K562 (cell line): Measurements from ENCODE around the gene CBLC. TPM values are rescaled to one million over a fixed set of nuclear protein-coding genes. Genes with fewer than 3 reads are reported as not detected.

ENCODE experiments used
- ATAC-seq: fragments of 200-7000 bp; cut with Tn5 transposase; 3 replicates; pipeline ENCODE4 v1.9.1; 2020; ENCODE audit warnings: moderate library complexity
- BruUV-seq: library from RNA; stranded (reverse); fragments of 400-500 nt; replicated peaks from 2 replicates; lab custom pipeline; 2021; lab: Mats Ljungman, UMichigan
- CTCF ChIA-PET: fragments of 300-600 bp; formaldehyde crosslinking; extraction: SDS; loops from one replicate; lab custom pipeline; 2021; ENCODE audit warnings: low intra/inter-chr PET ratio; lab: Yijun Ruan, JAX
- POLR2A ChIA-PET: fragments of 300-600, 350-650 bp; sonication (Branson Sonifier 250); formaldehyde crosslinking; extraction: SDS; loops from one replicate; lab custom pipeline; 2021; ENCODE audit warnings: antibody characterized with exemption, inconsistent platforms; lab: Yijun Ruan, JAX
- DNase-seq, 4 experiments: peaks; one replicate each; pipeline versions ENCODE4 v3.0.0 to v3.0.0-alpha.2; 2011 to 2018; ENCODE audit warnings: low spot score in 3 of 4, mixed read lengths in 3 of 4; ENCODE audit errors: extremely low read depth in 1 of 4
- FAIRE-seq: peaks from 2 replicates; lab custom pipeline; 2011; peaks lifted over from hg19 to GRCh38; lab: Jason Lieb, UNC
- H2AFZ ChIP-seq: 2 replicates; pipeline ENCODE4 v1.6.0; 2011; ENCODE audit warnings: low read depth, low read length, control low read depth, inconsistent platforms
- H3K27ac ChIP-seq: fragments of 200-600 bp; 3 replicates; pipeline ENCODE4 v1.8.0; 2011; ENCODE audit warnings: low read depth, mild to moderate bottlenecking, control low read depth, inconsistent platforms, low read length, moderate library complexity, mixed read lengths; ENCODE audit errors: extremely low read depth
- H3K27me3 ChIP-seq, 2 experiments: fragments of 300-600 bp in 1 of 2; 2 replicates in 1 of 2; 3 replicates in 1 of 2; pipeline versions ENCODE4 v1.6.0 to v1.8.0; 2011; ENCODE audit warnings: inconsistent platforms in 2 of 2, low read length in 2 of 2, mild to moderate bottlenecking in 1 of 2, mixed read lengths in 1 of 2, moderate library complexity in 1 of 2; ENCODE audit not compliant: control insufficient read depth in 2 of 2, insufficient read depth in 2 of 2
- H3K36me3 ChIP-seq: fragments of 300-600 bp; 3 replicates; pipeline ENCODE4 v1.8.0; 2011; ENCODE audit warnings: mild to moderate bottlenecking, low read length, inconsistent platforms; ENCODE audit not compliant: control insufficient read depth, insufficient read depth
- H3K4me1 ChIP-seq, 2 experiments: fragments of 200-600 bp in 1 of 2; replicated peaks in 1 of 2; 2 replicates in 1 of 2; 3 replicates in 1 of 2; pipeline versions ENCODE4 v1.5.1 to v1.8.0; 2011; ENCODE audit warnings: inconsistent platforms in 2 of 2, low read length in 2 of 2, mild to moderate bottlenecking in 1 of 2, mixed read lengths in 1 of 2, moderate library complexity in 1 of 2; ENCODE audit not compliant: control insufficient read depth in 2 of 2, insufficient read depth in 2 of 2
- H3K4me2 ChIP-seq: 2 replicates; pipeline ENCODE4 v1.6.1; 2011; ENCODE audit warnings: low read length, control low read depth, inconsistent platforms, mixed read lengths; ENCODE audit not compliant: insufficient read depth
- H3K4me3 ChIP-seq: fragments of 200-600 bp; sonication (generic), shearing (Covaris generic); 2 replicates; pipeline ENCODE4 v1.5.1; 2016; ENCODE audit warnings: control low read depth, inconsistent platforms
- H3K79me2 ChIP-seq: fragments of 200-600 bp; 3 replicates; pipeline ENCODE4 v1.8.0; 2011; ENCODE audit warnings: low read length, inconsistent platforms; ENCODE audit not compliant: control insufficient read depth, insufficient read depth
- H3K9ac ChIP-seq, 2 experiments: 2 replicates each; pipeline versions ENCODE4 v1.6.0 to v1.6.1; 2011; ENCODE audit warnings: low read depth in 2 of 2, low read length in 2 of 2, control low read depth in 1 of 2, inconsistent platforms in 1 of 2, mild to moderate bottlenecking in 1 of 2, mixed read lengths in 1 of 2; ENCODE audit not compliant: insufficient read depth in 1 of 2
- H3K9me1 ChIP-seq: one replicate; pipeline ENCODE4 v1.6.0; 2011; ENCODE audit warnings: inconsistent platforms, mild to moderate bottlenecking, low read length, moderate library complexity; ENCODE audit not compliant: control insufficient read depth, insufficient read depth
- H3K9me3 ChIP-seq: replicated peaks from 2 replicates; pipeline ENCODE4 v1.5.1; 2011; ENCODE audit warnings: low read depth, low read length, inconsistent platforms; ENCODE audit not compliant: control insufficient read depth, insufficient read depth
- H4K20me1 ChIP-seq: replicated peaks from 2 replicates; pipeline ENCODE4 v1.6.1; 2011; ENCODE audit warnings: low read length, inconsistent platforms, mixed read lengths; ENCODE audit not compliant: control insufficient read depth, insufficient read depth
- ADNP ChIP-seq: fragments of 200-800 bp; sonication (Bioruptor generic); IDR thresholded peaks from 2 replicates; pipeline ENCODE4 v1.6.1; 2016; ENCODE audit warnings: missing genetic modification characterization, missing compliant biosample characterization
- BHLHE40 ChIP-seq: IDR thresholded peaks from 2 replicates; pipeline ENCODE4 v1.6.1; 2011; ENCODE audit warnings: low read length, improper control_type of control experiment
- FOS ChIP-seq: IDR thresholded peaks from 3 replicates; pipeline ENCODE4 v1.6.1; 2011; ENCODE audit not compliant: insufficient read length; ENCODE audit errors: extremely low read depth
- RBM25 ChIP-seq: fragments of 200-400 bp; formaldehyde crosslinking; IDR thresholded peaks from 2 replicates; pipeline ENCODE4 v1.6.1; 2018; ENCODE audit warnings: low read length, low read depth, moderate library complexity; ENCODE audit not compliant: severe bottlenecking
- SLC30A9 ChIP-seq: fragments of 250-450 bp; sonication (Bioruptor Pico); IDR thresholded peaks from 2 replicates; pipeline ENCODE4 v1.8.0; 2022; ENCODE audit warnings: mild to moderate bottlenecking, moderate library complexity
- SMAD1 ChIP-seq: fragments of 150-350 bp; IDR thresholded peaks from 2 replicates; pipeline ENCODE4 v1.6.1; 2014; ENCODE audit warnings: low read length, low read depth; ENCODE audit not compliant: partially characterized antibody
- SMAD2 ChIP-seq: fragments of 150-350 bp; IDR thresholded peaks from 2 replicates; pipeline ENCODE4 v1.6.1; 2014; ENCODE audit warnings: low read depth, mild to moderate bottlenecking, low read length
- TCFL5 ChIP-seq: fragments of 250-450 bp; sonication (Bioruptor Pico); conservative IDR thresholded peaks from 2 replicates; pipeline ENCODE4 v1.6.1; 2021; ENCODE audit warnings: mild to moderate bottlenecking, moderate library complexity, matching md5 sums
- WGBS: fragments of 100-300 bp; shearing (Covaris generic); methylation state at CpG from one replicate; pipeline ENCODE4 v1.1.6; 2016; ENCODE audit warnings: low coverage, mixed read lengths; ENCODE audit not compliant: insufficient coverage; ENCODE audit errors: missing lambda C conversion rate; 5-methylcytosine and 5-hydroxymethylcytosine counted together
- in situ Hi-C: fragments of 300-500 bp; cut with MboI; formaldehyde crosslinking; loops from 4 replicates; pipeline ENCODE4 v1.15.0; 2018; ENCODE audit warnings: inconsistent platforms, mixed read lengths
- intact Hi-C: fragments of 100-400 bp; cut with micrococcal nuclease; formaldehyde crosslinking; loops from 2 replicates; pipeline ENCODE4 v1.14.2; 2022
- polyA plus RNA-seq, 8 experiments: library from polyadenylated mRNA; depleted of rRNA in 4 of 8; stranded (reverse) in 5 of 8; unstranded in 3 of 8; fragments of >200 nt; fragmentation: Nextera tagmentation in 2 of 8; fragmentation: Illumina TruSeq in 1 of 8; extraction: Ambion mirVana in 2 of 8; extraction: Trizol in 1 of 8; gene quantifications; 2 replicates each; pipeline versions ENCODE4 v1.2.1 to v1.2.3, GENCODE V29; 2011 to 2014; ENCODE audit warnings: inconsistent platforms in 1 of 8, missing spikeins in 1 of 8
- total RNA-seq, 7 experiments: library from RNA; depleted of rRNA in 6 of 7; stranded (reverse); fragments of >200 nt in 6 of 7; fragmentation: Illumina TruSeq in 2 of 7; extraction: Trizol in 2 of 7; gene quantifications; 2 replicates each; pipeline versions ENCODE4 v1.2.1 to v1.2.3, GENCODE V29; 2011 to 2021; ENCODE audit warnings: low replicate concordance in 1 of 7

CBLC gene
- total and polyA plus RNA-seq, 9 of the 15 experiments (the other 6 are each of a cell fraction or from before 2014, with no cell fraction given), result 0.09 TPM; not detected in 8

- intact Hi-C loops, result no loop called here
- Histone ChIP-seq H3K36me3 (no peaks in the 10 kb centered on the region), H3K9me3 (no peaks in the 10 kb centered on the region), H3K4me3 (no peak overlapping the region), H4K20me1 (no peaks in the 10 kb centered on the region), H3K9me1 (no peaks in the 10 kb centered on the region), H3K9ac (no peak overlapping the region), H3K79me2 (no peaks in the 10 kb centered on the region), H3K27ac (no peak overlapping the region), H3K4me1 (peaks cover 0 to 4% of the 10 kb centered on the region in 2 experiments; a peak in 2 of 5 replicates), H3K27me3 (no peaks in the 10 kb centered on the region), H2AFZ (no peak overlapping the region), H3K4me2 (no peak overlapping the region)
- TF ChIP-seq FOS, result no peak
- TF ChIP-seq TCFL5 (CRISPR knock-in tag), result no peak
- no peak for TF ChIP-seq SLC30A9 (CRISPR knock-in tag)
- TF ChIP-seq BHLHE40, result no peak
- 0 out of 2 replicates have a peak, but pooled peaks have one; percentile 16 for TF ChIP-seq ADNP (tag)
- no peak for TF ChIP-seq SMAD2
- TF ChIP-seq SMAD1, result no peak
- peak; percentile 42 for TF ChIP-seq RBM25
- POLR2A ChIA-PET, result no interaction called here
- ATAC-seq, result no peak
- CTCF ChIA-PET, result interaction anchor here (0.6 to 1.7 kb wide), 2 partner anchors 61 to 202 kb away, joined by 3 to 19 read pairs; partner anchors contain the start of gene NECTIN2
- WGBS, result 27% methylated on average over 3 of the region's 4 CpGs
- no TSS peak for BruUV-seq
- in situ Hi-C loops, result no loop called here
- FAIRE-seq, result no peak
- DNase-seq, result no peak
Measured at GRCh38 chr19:44783545-44783944, 5.9 kb downstream of the CBLC start.
